ENCODE measurements around the gene UGT1A10.

UGT1A10 gene

GRCh38 chr2:233810385-233810784, 174.1 kb downstream of the UGT1A10 start:
- Histone ChIP-seq H3K36me3 (no peaks in the 10 kb centered on the region), H3K27me3 (peaks cover 9% of the 10 kb centered on the region), H3K27ac (no peak overlapping the region), H3K4me1 (ENCODE audit: control insufficient read depth in 1 of 2, insufficient read depth in 1 of 2, low read depth in 1 of 2, low read length in 1 of 2) (no peaks in the 10 kb centered on the region), H3K9me3 (no peaks in the 10 kb centered on the region), H3K4me3 (ENCODE audit: low read depth in 1 of 2, low read length in 1 of 2) (no peak overlapping the region)
- TF ChIP-seq CTCF (IDR thresholded peaks at IDR 0.05): no peak

GRCh38 chr2:233811087-233811486, 174.8 kb downstream of the UGT1A10 start:
- peaks cover 9% of the 10 kb centered on the region for H3K27me3 ChIP-seq
- no peaks in the 10 kb centered on the region for H3K4me1 ChIP-seq (ENCODE audit: control insufficient read depth in 1 of 2, insufficient read depth in 1 of 2, low read depth in 1 of 2, low read length in 1 of 2)
- no peak overlapping the region for H3K27ac ChIP-seq
- no peaks in the 10 kb centered on the region for H3K36me3 ChIP-seq
- TF ChIP-seq CTCF (IDR thresholded peaks at IDR 0.05): no peak
- no peak overlapping the region for H3K4me3 ChIP-seq (ENCODE audit: low read depth in 1 of 2, low read length in 1 of 2)
- H3K9me3 ChIP-seq: no peaks in the 10 kb centered on the region

GRCh38 chr2:233811732-233812131, 175.5 kb downstream of the UGT1A10 start:
- no peak overlapping the region for H3K4me3 ChIP-seq (ENCODE audit: low read depth in 1 of 2, low read length in 1 of 2)
- H3K27ac ChIP-seq: no peak overlapping the region
- no peaks in the 10 kb centered on the region for H3K4me1 ChIP-seq (ENCODE audit: control insufficient read depth in 1 of 2, insufficient read depth in 1 of 2, low read depth in 1 of 2, low read length in 1 of 2)
- TF ChIP-seq CTCF (IDR thresholded peaks at IDR 0.05): no peak
- no peaks in the 10 kb centered on the region for H3K36me3 ChIP-seq
- H3K27me3 ChIP-seq: peaks cover 9% of the 10 kb centered on the region
- no peaks in the 10 kb centered on the region for H3K9me3 ChIP-seq

- no peak for TF ChIP-seq CTCF (IDR thresholded peaks at IDR 0.05)
- Histone ChIP-seq H3K27ac (no peak overlapping the region), H3K36me3 (no peaks in the 10 kb centered on the region), H3K4me1 (ENCODE audit: control insufficient read depth in 1 of 2, insufficient read depth in 1 of 2, low read depth in 1 of 2, low read length in 1 of 2) (no peaks in the 10 kb centered on the region), H3K9me3 (no peaks in the 10 kb centered on the region), H3K4me3 (ENCODE audit: low read depth in 1 of 2, low read length in 1 of 2) (no peak overlapping the region), H3K27me3 (peaks cover 9% of the 10 kb centered on the region)
These were observed 177.2 kb downstream of the UGT1A10 start for GRCh38 chr2:233813236-233814055.

- Histone ChIP-seq H3K36me3 (no peaks in the 10 kb centered on the region), H3K27me3 (peaks cover 9% of the 10 kb centered on the region), H3K9me3 (no peaks in the 10 kb centered on the region), H3K4me3 (ENCODE audit: low read depth in 1 of 2, low read length in 1 of 2) (no peak overlapping the region), H3K27ac (no peak overlapping the region), H3K4me1 (ENCODE audit: control insufficient read depth in 1 of 2, insufficient read depth in 1 of 2, low read depth in 1 of 2, low read length in 1 of 2) (no peaks in the 10 kb centered on the region)
- no peak for TF ChIP-seq CTCF (IDR thresholded peaks at IDR 0.05)
These were observed 178.0 kb downstream of the UGT1A10 start for GRCh38 chr2:233814056-233814835.
